Panc1 (cell line): Measurements from ENCODE around the gene COL27A1.
"Not testable (repeated sequence)": the region's sequence is repeated elsewhere in the genome, so short reads cannot be mapped to it uniquely, and the experiment has no call there.

ENCODE experiments used
- CTCF ChIP-seq: fragments of 450-650 bp; IDR thresholded peaks from 2 replicates; pipeline ENCODE4 v1.5.1; 2017; ENCODE audit warnings: mild to moderate bottlenecking
- POLR2AphosphoS5 ChIP-seq: IDR thresholded peaks from 2 replicates; pipeline ENCODE4 v1.6.1; 2012; ENCODE audit warnings: mild to moderate bottlenecking, low read depth, low read length, moderate library complexity

- not testable (repeated sequence) for TF ChIP-seq CTCF, POLR2AphosphoS5
Measured at GRCh38 chr9:114322831-114323531, 167.6 kb downstream of the COL27A1 start, which contains the start of gene ORM1.
